ENCODE results near the gene TIMP3. TPM values are rescaled to one million over a fixed set of nuclear protein-coding genes. Genes with fewer than 3 reads are reported as not detected.
A peak's percentile ranks its signal among the peaks of the same experiment; 100 is the strongest.

The TIMP3 gene
- total RNA-seq, 1 experiment from 2014 or later = 62.1 TPM

- DNase-seq (ENCODE audit: low read depth) = no peak
These were observed 27.9 kb downstream of the TIMP3 start for GRCh38 chr22:32829451-32829851.

- no peak for DNase-seq (ENCODE audit: low read depth)
These were observed 29.0 kb downstream of the TIMP3 start for GRCh38 chr22:32830473-32830872.

DNA sequence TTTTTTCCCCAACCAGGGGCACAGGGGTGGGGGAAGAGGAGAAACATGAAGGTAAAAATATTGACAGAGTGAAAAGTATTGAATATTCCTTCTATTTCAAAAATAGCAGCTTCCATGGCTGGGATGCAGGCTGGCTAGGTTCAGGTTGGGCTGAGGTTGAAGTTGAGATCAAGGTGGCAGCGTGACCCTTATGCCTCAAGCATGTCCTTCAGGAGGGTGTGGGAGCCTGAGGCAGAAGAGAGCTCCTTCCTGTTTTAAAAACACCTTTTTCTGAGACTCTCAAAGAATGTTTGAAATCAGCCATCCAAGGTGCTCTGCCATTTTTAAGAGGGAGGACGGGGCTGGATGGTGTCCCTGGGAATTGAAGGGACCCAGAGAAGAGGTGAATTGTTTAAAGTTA lies 29.5 kb downstream of the TIMP3 start:
- no peak for DNase-seq (ENCODE audit: low read depth)

DNA sequence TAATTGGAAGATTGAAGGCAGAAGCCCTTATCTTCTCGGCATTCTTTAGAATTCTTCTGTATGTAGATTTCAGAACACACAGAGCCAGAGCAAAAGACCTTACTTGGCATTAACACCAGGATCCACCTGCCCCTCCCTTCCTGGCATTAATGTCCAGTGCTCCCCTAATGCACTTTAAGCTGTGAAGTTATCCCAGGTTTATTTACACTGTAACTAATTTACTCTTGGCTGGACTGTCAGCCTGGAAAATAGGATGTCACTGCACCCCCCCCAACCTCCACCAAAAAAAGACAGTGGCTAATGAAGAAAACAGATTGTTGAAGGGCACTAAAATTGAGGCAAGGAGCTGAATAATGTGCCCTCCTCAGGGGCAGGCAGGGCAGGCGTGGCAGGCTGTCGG lies 30.1 kb downstream of the TIMP3 start:
- no peak for DNase-seq (ENCODE audit: low read depth)

- no peak for DNase-seq (ENCODE audit: low read depth)
These were observed 30.7 kb downstream of the TIMP3 start for GRCh38 chr22:32832174-32832573.

DNA sequence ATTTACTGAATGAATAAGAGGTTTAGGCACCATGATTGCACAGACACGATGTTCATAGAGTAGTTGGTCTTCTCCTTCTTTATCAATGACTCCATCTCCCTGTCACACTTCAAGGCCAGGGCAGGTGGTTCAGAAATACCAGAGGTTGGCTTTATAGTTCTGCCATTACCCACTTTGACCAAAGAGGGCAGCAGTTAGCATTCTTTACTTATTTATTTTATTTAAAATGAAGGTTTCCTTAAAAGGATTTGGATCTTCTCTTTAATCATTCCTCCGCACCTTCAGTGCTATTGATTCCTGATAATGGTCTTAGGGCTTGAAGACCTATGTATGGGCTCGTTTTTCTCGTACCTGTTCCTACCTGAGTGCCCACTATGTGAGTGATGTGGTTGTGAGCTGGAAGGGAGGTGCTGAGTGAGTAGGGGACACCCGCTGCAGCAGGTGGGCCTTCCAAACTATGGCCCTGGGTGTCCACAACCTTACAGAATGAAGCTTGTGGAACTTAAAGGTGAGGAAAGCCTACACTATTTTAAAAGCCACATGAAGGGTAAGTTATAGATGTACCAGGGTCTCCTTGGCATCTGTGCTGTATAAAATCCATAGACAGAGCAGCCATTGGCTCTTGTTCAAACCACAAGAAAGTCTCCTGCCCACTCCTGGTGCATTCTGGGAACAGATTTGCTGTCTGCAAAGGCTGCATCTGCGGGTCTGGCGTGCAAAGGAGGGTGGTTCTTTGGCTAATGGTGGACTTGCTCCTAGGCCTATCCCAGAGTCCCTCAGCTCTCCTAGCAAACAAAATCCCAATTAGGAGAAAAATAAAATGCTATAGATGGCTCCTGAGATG lies 35.0 kb downstream of the TIMP3 start:
- DNase-seq (ENCODE audit: low read depth) = peak; percentile 20

GRCh38 chr22:32837142-32837541 lies 35.6 kb downstream of the TIMP3 start:
- no peak for DNase-seq (ENCODE audit: low read depth)

GRCh38 chr22:32837803-32838202 lies 36.3 kb downstream of the TIMP3 start:
- DNase-seq (ENCODE audit: low read depth) = no peak

- DNase-seq (ENCODE audit: low read depth) = peak; percentile 51
These were observed 38.5 kb downstream of the TIMP3 start for GRCh38 chr22:32839831-32840584.

GRCh38 chr22:32841175-32841574 lies 39.7 kb downstream of the TIMP3 start:
- DNase-seq (ENCODE audit: low read depth) = no peak

GRCh38 chr22:32842486-32842885 lies 41.0 kb downstream of the TIMP3 start:
- peak; percentile 64 for DNase-seq (ENCODE audit: low read depth)

DNA sequence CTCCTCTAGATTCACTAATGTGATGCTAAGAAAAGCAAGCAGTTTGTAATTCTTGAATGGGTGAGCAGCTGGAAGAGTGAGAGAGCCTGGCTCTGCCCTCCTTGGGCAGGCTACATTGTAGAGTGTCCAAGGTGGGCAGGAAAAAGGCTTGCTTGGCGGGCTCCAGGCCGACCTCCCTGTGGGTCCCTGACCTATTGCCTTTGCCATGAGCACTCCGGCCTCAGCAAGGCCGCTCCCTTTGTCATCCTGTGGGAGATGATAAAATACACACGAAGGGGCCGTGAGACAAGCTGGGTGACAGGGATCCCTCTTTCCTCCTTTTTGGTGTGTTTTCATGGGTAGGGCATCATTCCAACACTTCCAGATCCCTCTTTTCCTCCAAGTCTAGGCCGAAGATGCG lies 41.8 kb downstream of the TIMP3 start:
- no peak for DNase-seq (ENCODE audit: low read depth)

DNA sequence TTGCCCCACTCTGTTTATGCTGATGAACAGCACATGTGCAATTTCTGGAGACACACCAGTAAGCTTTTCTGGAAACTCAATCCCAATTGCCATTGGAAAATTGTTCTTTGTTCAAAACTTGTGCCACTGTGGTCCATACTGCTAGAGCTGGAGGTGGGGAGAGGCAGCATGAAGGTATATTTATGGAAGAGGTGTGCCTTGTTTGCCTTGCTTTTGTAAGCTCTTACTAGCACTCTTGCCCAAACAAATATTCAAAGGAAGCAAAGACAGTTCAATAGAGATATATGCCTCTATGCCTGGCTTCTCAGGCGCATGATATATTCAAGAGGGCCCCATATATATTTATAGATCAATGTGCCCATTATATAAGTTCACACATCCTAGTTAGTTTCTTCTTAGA lies 42.7 kb downstream of the TIMP3 start:
- no peak for DNase-seq (ENCODE audit: low read depth)

- peak; percentile 39 for DNase-seq (ENCODE audit: low read depth)
These were observed 45.4 kb downstream of the TIMP3 start for GRCh38 chr22:32846780-32847491.

DNA sequence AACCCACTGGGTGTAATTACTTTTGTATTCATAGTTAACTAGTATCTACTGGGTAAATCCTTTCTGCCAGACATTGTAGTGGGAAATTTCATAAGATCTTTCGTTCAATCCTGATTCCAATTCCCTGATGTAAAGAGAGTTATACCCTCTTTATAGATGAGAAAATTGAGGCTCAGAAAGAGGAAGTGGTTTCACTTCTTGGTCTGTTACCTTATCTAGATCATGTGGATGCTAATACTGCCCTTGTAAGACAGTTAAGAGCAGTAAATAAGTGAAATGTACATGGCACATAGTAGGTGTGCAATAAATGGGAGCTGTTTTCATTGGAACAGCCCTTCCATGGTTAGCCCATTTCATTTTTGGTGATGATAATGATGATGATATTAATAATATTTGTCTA lies 46.7 kb downstream of the TIMP3 start:
- no peak for DNase-seq (ENCODE audit: low read depth)

- no peak for DNase-seq (ENCODE audit: low read depth)
These were observed 48.0 kb downstream of the TIMP3 start for GRCh38 chr22:32849501-32849900.

- no peak for DNase-seq (ENCODE audit: low read depth)
These were observed 48.7 kb downstream of the TIMP3 start for GRCh38 chr22:32850157-32850556.

- DNase-seq (ENCODE audit: low read depth) = no peak
These were observed 49.3 kb downstream of the TIMP3 start for GRCh38 chr22:32850591-32851517.

GRCh38 chr22:32852395-32853251 lies 51.1 kb downstream of the TIMP3 start:
- DNase-seq (ENCODE audit: low read depth) = no peak

DNA sequence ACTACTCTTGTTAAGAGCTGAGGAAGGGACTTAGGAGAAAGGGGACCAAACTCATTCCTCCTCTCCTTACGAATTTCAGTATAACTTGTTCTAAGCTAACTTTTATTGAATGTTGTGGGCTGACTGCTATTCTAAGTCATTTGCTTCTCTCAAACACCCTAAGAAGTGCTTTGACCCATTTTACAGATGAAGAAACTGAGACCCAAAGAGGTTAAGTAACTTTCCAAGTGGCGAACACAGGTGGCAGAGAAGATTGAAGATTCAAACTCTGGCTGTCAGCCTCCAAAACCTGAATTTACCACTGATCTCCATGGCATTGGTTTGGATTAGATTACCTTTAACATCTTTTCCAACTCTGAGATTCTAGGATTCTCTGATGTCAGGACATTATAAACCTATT lies 52.2 kb downstream of the TIMP3 start:
- DNase-seq (ENCODE audit: low read depth) = no peak

Measured in M059J (cell line).